ENCODE results near the gene RBM47.

DNA sequence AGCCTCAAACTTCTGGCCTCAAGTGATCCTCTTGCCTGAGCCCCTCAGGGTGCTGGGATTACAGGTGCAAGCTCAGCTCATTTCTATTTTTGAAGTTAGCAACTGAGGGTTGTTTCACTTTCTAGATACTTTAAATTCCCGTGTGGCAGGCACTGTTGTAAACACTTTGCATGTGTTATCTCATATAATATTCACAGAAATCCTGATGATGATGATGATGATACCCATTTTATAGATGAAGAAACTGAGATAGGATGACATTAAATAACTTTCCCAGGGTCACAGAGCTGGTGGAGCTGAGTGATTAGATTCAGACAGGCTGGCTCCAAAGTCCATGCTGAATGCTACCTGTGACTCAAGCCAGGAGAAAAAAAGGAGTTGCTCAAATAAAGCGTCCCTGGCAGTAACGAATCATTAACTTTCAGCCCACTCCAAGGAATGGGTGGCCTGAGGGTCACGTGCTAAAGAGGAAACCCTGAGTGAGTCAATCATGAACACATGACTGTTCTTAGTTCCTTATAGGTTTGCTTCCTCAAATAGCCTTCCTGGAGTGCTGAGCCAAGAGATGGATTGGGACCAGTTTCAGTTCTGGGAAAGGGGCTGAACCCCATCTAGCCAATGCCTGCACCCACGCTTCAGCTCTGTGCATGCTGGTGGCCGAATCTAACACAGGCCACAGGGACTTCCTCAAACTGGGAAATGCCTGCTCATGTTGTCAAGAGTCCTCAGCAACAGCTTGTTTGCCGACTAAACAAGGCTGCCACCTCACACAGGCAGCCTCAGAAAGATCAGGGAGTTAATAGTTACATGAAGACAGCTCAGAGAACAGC is 52.8 kb downstream of the RBM47 start:
- TF ChIP-seq POLR2A (IDR thresholded peaks at IDR 0.05; ENCODE audit: low read depth, low read length) (no peak), PAX5 (IDR thresholded peaks at IDR 0.05; ENCODE audit: insufficient read depth, low read length, severe bottlenecking) (no peak), TAF1 (IDR thresholded peaks at IDR 0.05; ENCODE audit: low read depth, low read length) (no peak), POLR2AphosphoS5 (IDR thresholded peaks at IDR 0.05; ENCODE audit: low read depth, low read length) (no peak), SPI1 (IDR thresholded peaks at IDR 0.05; ENCODE audit: low read depth, low read length) (peak; percentile 90), POU2F2 (IDR thresholded peaks at IDR 0.05; ENCODE audit: low read depth, low read length) (peak; percentile 55; the same call in 1 of the 2 replicates)
